HG02884 (cell line): ENCODE measurements around the gene CDC42.
"Not testable (repeated sequence)": the region's sequence is repeated elsewhere in the genome, so short reads cannot be mapped to it uniquely, and the experiment has no call there.

Experiments used
- ATAC-seq: cut with Tn5 transposase; IDR thresholded peaks from one replicate; pipeline ENCODE4 v1.9.1; 2021; ENCODE audit warnings: mild to moderate bottlenecking, moderate library complexity; ENCODE audit not compliant: unreplicated experiment

CDC42 gene

GRCh38 chr1:22071511-22071910, 19.0 kb downstream of the CDC42 start:
- no peak for ATAC-seq

GRCh38 chr1:22074803-22075202, 22.3 kb downstream of the CDC42 start:
- ATAC-seq: no peak

DNA sequence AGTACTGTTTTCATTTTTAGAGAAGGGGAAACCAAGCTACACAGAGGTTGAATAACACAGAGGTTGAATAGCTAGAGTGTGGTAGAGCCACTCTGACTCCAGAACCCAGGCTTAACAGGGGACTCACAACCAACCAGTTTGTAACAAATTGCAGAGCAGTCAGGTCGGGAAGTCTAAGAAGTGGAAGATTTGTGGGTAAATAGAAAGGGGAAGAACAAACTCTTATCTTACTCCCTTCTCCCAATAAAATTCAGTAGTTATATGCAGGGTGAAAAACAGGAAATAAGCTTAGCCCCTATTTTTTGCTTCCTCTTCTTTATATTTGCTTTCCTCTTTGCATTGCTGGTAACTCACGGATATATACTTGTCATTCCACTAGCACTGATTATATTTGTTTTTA, 23.2 kb downstream of the CDC42 start:
- no peak for ATAC-seq

DNA sequence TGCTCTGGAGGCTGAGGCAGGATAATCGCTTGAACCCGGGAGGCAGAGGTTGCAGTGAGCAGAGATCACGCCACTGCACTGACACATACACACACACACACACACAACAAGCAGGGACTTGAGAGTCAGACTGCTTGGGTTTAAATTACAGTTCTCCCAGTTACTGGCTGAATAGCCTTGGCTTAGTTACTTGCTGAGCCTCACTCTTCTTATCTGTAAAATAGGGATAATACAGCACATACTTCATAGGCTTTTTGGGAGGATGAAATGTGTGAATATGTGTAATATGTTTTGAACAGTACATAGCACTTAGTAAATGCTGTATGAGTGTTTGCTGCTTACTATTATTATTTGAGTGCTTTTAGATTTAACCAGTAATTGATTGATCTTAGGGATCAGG, 23.8 kb downstream of the CDC42 start:
- ATAC-seq: no peak

DNA sequence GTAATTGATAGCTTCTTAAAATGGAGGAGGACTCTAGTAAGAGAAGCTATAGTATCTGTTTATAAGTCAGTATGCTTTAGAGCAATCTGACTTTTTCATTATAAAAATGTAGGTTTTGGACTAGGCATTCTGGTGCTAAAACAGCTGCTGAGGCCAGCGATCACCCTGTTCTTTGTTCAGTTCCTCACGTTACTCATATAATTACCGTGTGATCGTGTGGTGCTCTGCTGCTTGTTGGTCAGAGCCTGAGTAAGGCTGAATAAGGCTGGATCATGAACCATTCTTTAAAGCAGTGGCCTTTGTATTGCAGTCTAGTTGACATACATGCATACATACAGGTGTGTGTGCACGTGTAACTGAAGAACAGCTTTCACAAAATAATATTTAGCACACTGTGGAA, 25.2 kb downstream of the CDC42 start:
- ATAC-seq: no peak

DNA sequence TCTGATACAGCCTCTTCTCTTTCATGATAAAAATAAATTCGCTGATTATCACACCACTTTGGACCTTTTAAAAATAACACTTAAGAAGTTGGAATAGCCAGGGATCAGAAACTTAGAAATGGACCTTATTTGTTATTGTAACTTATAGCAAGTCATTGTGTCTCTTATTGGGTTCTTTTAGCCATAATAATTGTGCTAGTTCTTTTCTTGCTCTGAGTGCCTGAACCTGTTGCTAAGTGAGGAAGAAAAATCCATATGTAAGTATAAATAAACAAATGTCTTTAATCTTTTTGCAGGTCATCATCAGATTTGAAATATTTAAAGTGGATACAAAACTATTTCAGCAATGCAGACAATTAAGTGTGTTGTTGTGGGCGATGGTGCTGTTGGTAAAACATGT, 25.6 kb downstream of the CDC42 start:
- no peak for ATAC-seq

DNA sequence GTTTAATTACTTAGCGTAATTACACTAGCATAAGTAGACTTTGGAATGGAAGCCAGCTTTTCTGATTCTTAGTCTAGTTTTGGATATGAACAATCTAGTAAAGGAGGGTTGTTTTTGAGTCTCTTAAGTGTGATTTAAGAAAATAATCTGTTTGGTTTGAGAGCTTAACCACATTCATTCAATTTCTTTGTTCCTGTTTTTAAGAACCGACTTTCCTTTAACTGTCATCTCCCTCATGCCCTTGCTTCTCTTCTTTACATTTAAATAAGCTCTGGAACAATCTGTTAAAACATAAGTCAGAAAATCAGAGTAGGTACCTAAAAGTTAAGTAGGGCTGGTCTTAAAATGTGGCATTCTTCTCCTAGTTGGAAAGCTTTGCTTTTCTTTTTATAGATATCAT, 27.7 kb downstream of the CDC42 start:
- no peak for ATAC-seq

- no peak for ATAC-seq
Observed at GRCh38 chr1:22088331-22088730, 35.8 kb downstream of the CDC42 start.

- no peak for ATAC-seq
Observed at GRCh38 chr1:22089134-22089571, 36.6 kb downstream of the CDC42 start.

DNA sequence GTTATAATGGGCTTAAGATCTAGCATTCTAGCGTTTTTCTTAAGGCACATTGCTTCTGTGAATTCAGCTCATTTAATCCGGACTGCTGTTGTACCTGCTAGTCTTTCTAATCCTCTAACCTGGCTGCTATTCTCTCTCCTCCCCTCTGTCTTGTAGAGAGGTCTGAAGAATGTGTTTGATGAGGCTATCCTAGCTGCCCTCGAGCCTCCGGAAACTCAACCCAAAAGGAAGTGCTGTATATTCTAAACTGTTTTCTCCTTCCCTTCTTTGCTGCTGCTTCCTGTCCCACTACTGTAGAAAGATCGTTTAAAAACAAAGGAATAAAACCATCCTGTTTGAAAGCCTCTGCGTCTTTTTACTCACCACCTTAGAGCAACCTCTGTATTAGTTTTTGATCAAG, 37.3 kb downstream of the CDC42 start:
- no peak for ATAC-seq

DNA sequence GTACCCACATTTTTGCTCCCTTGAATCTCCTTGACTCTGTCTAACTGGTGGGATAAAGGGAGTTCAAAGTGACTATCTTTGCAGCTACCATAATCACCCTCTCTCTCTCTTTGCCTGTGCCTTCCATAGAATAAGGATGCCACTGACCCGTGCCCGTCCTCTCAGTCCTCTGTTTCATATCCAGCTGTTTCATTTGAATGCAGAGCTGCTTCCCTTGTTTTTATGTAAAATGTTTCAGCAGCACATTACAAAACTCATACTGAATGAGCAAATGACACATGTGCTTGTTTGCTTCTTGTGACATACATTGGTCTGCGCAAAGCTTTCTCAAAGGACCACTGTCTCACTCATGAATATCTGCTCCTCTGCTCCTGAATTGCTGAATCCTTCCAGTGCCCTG, 38.4 kb downstream of the CDC42 start:
- no peak for ATAC-seq

DNA sequence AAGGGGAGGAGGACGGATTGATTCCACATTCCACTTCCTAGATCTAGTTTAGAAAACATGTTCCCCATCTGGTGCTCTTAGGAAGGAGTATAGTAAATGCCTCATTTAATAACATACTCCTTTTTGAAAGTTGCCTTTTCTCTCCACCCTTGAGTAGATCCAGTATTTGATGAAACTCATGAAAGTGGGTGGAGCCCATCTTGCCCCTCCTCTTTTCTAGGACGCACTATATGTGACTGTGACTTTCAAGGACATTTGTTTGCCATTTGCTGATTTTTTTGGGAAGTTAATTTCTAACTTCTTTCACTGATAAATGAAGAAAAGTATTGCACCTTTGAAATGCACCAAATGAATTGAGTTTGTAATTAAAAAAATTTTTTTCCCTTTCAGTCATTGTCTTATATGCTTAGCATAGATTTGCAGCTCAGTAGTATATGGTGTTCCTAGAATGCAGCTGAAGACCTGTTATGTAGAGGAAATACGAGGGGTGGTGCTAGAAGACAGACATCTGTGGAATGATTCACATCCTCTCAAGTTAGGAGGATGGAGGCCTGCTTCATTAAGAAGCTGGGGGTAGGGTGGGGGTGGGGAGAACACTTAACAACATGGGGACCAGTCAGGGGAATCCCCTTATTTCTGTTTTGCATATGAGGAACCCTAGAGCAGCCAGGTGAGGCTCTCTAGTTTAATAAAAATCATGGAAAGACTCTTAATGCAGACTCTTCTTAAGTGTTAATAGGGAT, 39.7 kb downstream of the CDC42 start:
- ATAC-seq: not testable (repeated sequence)

DNA sequence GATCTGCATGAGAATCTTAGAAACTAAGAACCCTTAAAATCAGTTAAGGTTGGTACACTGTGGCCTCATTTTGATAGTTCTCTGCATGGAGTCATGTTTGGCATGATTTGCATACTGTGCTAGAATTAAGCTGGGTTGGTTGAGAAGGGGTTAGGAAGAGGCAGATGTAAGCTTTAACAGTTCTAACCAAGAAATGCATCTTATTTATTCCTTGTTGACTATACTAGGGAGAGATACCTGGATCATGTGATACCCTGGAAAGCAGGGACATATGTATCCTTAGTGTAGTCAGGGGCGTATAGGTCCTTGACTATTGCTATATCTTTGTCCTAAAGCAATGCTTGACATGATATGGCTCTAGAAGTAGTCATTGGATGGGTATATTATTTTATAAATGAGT, 41.0 kb downstream of the CDC42 start:
- ATAC-seq: no peak

DNA sequence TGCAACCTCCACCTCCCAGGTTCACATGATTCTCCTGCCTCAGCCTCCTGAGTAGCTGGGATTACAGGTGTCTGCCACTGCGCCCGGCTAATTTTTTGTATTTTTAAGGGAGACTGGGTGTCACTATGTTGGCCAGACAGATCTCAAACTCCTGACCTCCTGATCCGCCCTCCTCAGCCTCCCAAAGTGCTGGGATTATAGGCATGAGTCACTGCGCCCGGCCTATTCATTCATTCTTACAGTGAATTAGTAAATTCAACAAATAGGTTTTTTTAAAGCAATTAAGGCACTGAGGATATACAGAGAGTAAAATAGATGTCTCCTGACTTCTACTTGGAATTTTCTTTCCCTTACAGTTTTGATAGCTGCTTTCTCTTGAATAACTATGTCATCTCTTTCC, 43.5 kb downstream of the CDC42 start:
- no peak for ATAC-seq

- no peak for ATAC-seq
Observed at GRCh38 chr1:22096463-22096862, 44.0 kb downstream of the CDC42 start.

DNA sequence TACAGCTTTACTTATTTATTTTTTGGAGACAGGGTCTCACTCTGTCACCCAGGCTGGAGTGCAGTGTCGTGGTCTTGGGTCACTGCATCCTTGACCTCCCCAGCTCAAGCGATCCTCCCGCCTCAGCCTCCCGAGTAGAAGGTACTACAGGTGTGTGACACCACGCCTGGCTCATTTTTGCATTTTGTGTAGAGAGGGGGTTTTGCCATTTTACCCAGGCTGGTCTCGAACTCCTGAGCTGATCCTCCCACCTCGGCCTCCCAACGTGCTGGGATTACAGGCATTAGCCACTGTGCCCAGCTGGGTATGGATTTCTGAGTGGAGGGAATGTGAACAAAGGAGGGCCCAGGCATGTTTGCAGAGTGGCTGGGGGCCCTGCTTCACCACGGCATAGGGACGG, 46.2 kb downstream of the CDC42 start:
- ATAC-seq: no peak

GRCh38 chr1:22100168-22100567, 47.7 kb downstream of the CDC42 start:
- no peak for ATAC-seq

GRCh38 chr1:22101199-22101598, 48.7 kb downstream of the CDC42 start:
- ATAC-seq: no peak

DNA sequence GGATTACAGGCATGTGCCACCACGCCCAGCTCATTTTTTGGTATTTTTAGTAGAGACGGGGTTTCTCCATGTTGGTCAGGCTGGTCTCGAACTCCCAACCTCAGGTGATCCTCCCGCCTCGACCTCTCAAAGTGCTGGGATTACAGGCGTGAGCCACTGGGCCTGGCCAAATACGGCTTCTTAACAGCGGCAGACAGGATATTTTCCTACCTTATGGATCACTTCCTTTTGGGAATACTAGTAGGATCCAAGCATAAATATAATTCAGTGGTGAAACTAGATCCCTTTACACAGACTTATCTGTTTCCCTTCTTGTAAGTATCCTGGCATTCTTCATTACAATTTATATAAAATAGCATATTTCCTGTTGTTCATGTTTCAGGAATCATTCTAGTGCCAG, 49.5 kb downstream of the CDC42 start:
- ATAC-seq: no peak

DNA sequence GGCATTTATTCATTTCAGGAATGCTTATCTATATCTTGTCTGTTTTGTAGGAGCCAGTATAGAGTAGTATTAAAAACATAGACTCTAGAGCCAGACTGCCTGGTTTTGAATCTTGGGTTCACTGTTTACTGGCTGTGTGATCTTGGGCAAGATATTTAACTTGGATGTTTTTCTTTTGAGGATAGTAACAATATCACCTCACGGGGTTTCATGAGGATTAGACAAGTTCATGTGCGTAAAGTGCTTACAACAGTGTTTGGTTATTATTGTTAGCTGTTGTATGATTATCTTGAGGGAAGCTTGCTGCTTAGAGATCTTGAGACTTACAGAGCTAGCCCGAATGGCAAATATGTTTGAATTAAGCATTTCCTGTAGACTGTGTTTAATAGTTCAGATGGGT, 50.2 kb downstream of the CDC42 start:
- ATAC-seq: no peak

GRCh38 chr1:22104094-22104493, 51.6 kb downstream of the CDC42 start:
- ATAC-seq: no peak

- ATAC-seq: no peak
Observed at GRCh38 chr1:22104865-22105437, 52.4 kb downstream of the CDC42 start.
